HepG2 (cell line): ENCODE data around the gene DIAPH3. TPM values are rescaled to one million over a fixed set of nuclear protein-coding genes. Genes with fewer than 3 reads are reported as not detected.

ENCODE experiments used
- ATAC-seq: fragments of 200-7000 bp; cut with Tn5 transposase; 3 replicates; pipeline ENCODE4 v1.9.1; 2020; ENCODE audit warnings: mild to moderate bottlenecking, moderate library complexity
- BruUV-seq: library from RNA; stranded (reverse); fragments of 400-500 nt; replicated peaks from 2 replicates; lab custom pipeline; 2021; lab: Mats Ljungman, UMichigan
- CTCF ChIA-PET: fragments of 300-600 bp; formaldehyde crosslinking; extraction: SDS; loops from one replicate; lab custom pipeline; 2021; ENCODE audit warnings: low total read pairs, inconsistent platforms, low intra/inter-chr PET ratio; lab: Yijun Ruan, JAX
- POLR2A ChIA-PET: fragments of 350-600 bp; sonication (Branson Sonifier 250); formaldehyde crosslinking; loops from one replicate; lab custom pipeline; 2020; ENCODE audit warnings: antibody characterized with exemption, inconsistent platforms; lab: Yijun Ruan, JAX
- DNase-seq: peaks from one replicate; pipeline ENCODE4 v3.0.0-alpha.2; 2015; ENCODE audit warnings: low spot score
- FAIRE-seq: peaks from 3 replicates; lab custom pipeline; 2011; peaks lifted over from hg19 to GRCh38; lab: Jason Lieb, UNC
- H2AFZ ChIP-seq: one replicate; pipeline ENCODE4 v1.6.1; 2011; ENCODE audit warnings: low read length, inconsistent platforms
- H3K27ac ChIP-seq: fragments of 300-600 bp; 3 replicates; pipeline ENCODE4 v1.8.0; 2011; ENCODE audit warnings: mixed run types, mild to moderate bottlenecking, mixed read lengths, low read length, inconsistent platforms; ENCODE audit not compliant: insufficient read depth; ENCODE audit errors: extremely low read length
- H3K27me3 ChIP-seq, 2 experiments: fragments of 200-600 bp in 1 of 2; 2 replicates in 1 of 2; 3 replicates in 1 of 2; pipeline versions ENCODE4 v1.6.0 to v1.8.0; 2011; ENCODE audit warnings: low read length in 2 of 2, mild to moderate bottlenecking in 2 of 2, moderate library complexity in 2 of 2, inconsistent platforms in 1 of 2; ENCODE audit not compliant: insufficient read depth in 2 of 2, control insufficient read depth in 1 of 2
- H3K36me3 ChIP-seq, 2 experiments: fragments of 200-600 bp in 1 of 2; replicated peaks in 1 of 2; 2 replicates in 1 of 2; 3 replicates in 1 of 2; pipeline versions ENCODE4 v1.5.1 to v1.8.0; 2011; ENCODE audit warnings: low read length in 2 of 2, inconsistent platforms in 1 of 2; ENCODE audit not compliant: insufficient read depth in 2 of 2, control insufficient read depth in 1 of 2
- H3K4me1 ChIP-seq: 2 replicates; pipeline ENCODE4 v1.5.1; 2012; ENCODE audit warnings: low read length, inconsistent platforms; ENCODE audit not compliant: insufficient read depth
- H3K4me2 ChIP-seq: 2 replicates; pipeline ENCODE4 v1.6.0; 2011; ENCODE audit warnings: low read depth, low read length, inconsistent platforms
- H3K4me3 ChIP-seq, 3 experiments: fragments of 200-600 bp in 1 of 3; sonication (generic), shearing (Covaris generic) in 1 of 3; replicated peaks in 1 of 3; 2 replicates each; pipeline ENCODE4 v1.5.1; 2011 to 2016; ENCODE audit warnings: low read length in 3 of 3, inconsistent platforms in 2 of 3, low read depth in 2 of 3, mild to moderate bottlenecking in 2 of 3, control low read depth in 1 of 3, mixed read lengths in 1 of 3; ENCODE audit not compliant: insufficient read depth in 1 of 3
- H3K79me2 ChIP-seq: one replicate; pipeline ENCODE4 v1.6.1; 2011; ENCODE audit warnings: low read length, inconsistent platforms; ENCODE audit not compliant: insufficient read depth
- H3K9ac ChIP-seq: 2 replicates; pipeline ENCODE4 v1.6.0; 2011; ENCODE audit warnings: mild to moderate bottlenecking, low read depth, low read length, inconsistent platforms; ENCODE audit not compliant: insufficient read depth
- H3K9me3 ChIP-seq: 2 replicates; pipeline ENCODE4 v1.5.1; 2012; ENCODE audit warnings: mild to moderate bottlenecking, low read length
- H4K20me1 ChIP-seq: 2 replicates; pipeline ENCODE4 v1.6.0; 2011; ENCODE audit warnings: inconsistent platforms, mild to moderate bottlenecking, low read length, moderate library complexity; ENCODE audit not compliant: insufficient read depth
- EED ChIP-seq: sonication (generic); formaldehyde crosslinking; IDR thresholded peaks from 2 replicates; pipeline ENCODE4 v1.5.0; 2020; ENCODE audit warnings: mild to moderate bottlenecking, missing genetic modification reagents
- FOXP1 ChIP-seq, 2 experiments: fragments of 450-650 bp in 1 of 2; IDR thresholded peaks; 2 replicates each; pipeline ENCODE4 v1.6.1; 2017 to 2018; ENCODE audit warnings: antibody characterized with exemption in 1 of 2
- HNF4A ChIP-seq: sonication (generic); formaldehyde crosslinking; IDR thresholded peaks from 2 replicates; pipeline ENCODE4 v1.4.0; 2020; ENCODE audit warnings: missing genetic modification reagents
- KMT2A ChIP-seq: sonication (generic); formaldehyde crosslinking; IDR thresholded peaks from 2 replicates; pipeline ENCODE4 v1.4.0; 2020; ENCODE audit warnings: missing genetic modification reagents
- MTF1 ChIP-seq: sonication (generic); formaldehyde crosslinking; IDR thresholded peaks from 2 replicates; pipeline ENCODE4 v1.5.0; 2020; ENCODE audit warnings: missing genetic modification reagents
- NRL ChIP-seq: sonication (generic); formaldehyde crosslinking; IDR thresholded peaks from 2 replicates; pipeline ENCODE4 v1.5.0; 2020; ENCODE audit warnings: missing genetic modification reagents, mild to moderate bottlenecking, moderate library complexity, borderline replicate concordance
- PHF21A ChIP-seq: sonication (generic); formaldehyde crosslinking; IDR thresholded peaks from 2 replicates; pipeline ENCODE4 v1.5.0; 2020; ENCODE audit warnings: mild to moderate bottlenecking, missing genetic modification reagents
- RBAK ChIP-seq: sonication (generic); formaldehyde crosslinking; IDR thresholded peaks from 2 replicates; pipeline ENCODE4 v1.5.1; 2020; ENCODE audit warnings: mild to moderate bottlenecking, missing genetic modification reagents
- RFXANK ChIP-seq: IDR thresholded peaks from 2 replicates; pipeline ENCODE4 v1.6.1; 2016
- TOPORS ChIP-seq: sonication (generic); formaldehyde crosslinking; IDR thresholded peaks from 2 replicates; pipeline ENCODE4 v1.8.0; 2023; ENCODE audit warnings: mild to moderate bottlenecking, missing genetic modification reagents
- YEATS4 ChIP-seq: sonication (generic); formaldehyde crosslinking; IDR thresholded peaks from 2 replicates; pipeline ENCODE4 v1.4.0; 2020; ENCODE audit warnings: missing genetic modification reagents, borderline replicate concordance
- ZBTB1 ChIP-seq: sonication (generic); formaldehyde crosslinking; IDR thresholded peaks from 2 replicates; pipeline ENCODE4 v1.4.0; 2020; ENCODE audit warnings: missing genetic modification reagents, borderline replicate concordance
- ZNF331 ChIP-seq: sonication (generic); formaldehyde crosslinking; IDR thresholded peaks from 2 replicates; pipeline ENCODE4 v1.4.0; 2020; ENCODE audit warnings: missing genetic modification reagents
- ZNF432 ChIP-seq: sonication (generic); formaldehyde crosslinking; IDR thresholded peaks from 2 replicates; pipeline ENCODE4 v1.5.0; 2020; ENCODE audit warnings: missing genetic modification reagents, mild to moderate bottlenecking, borderline replicate concordance
- ZNF546 ChIP-seq: sonication (generic); formaldehyde crosslinking; conservative IDR thresholded peaks from 2 replicates; pipeline ENCODE4 v1.8.1; 2023; ENCODE audit warnings: mild to moderate bottlenecking, missing genetic modification reagents
- ZNF549 ChIP-seq: sonication (generic); formaldehyde crosslinking; IDR thresholded peaks from 2 replicates; pipeline ENCODE4 v1.5.0; 2020; ENCODE audit warnings: missing genetic modification reagents
- ZNF574 ChIP-seq: sonication (generic); formaldehyde crosslinking; IDR thresholded peaks from 2 replicates; pipeline ENCODE4 v1.4.0; 2020; ENCODE audit warnings: missing genetic modification reagents
- ZNF841 ChIP-seq: sonication (generic); formaldehyde crosslinking; IDR thresholded peaks from 2 replicates; pipeline ENCODE4 v1.8.1; 2023; ENCODE audit warnings: missing genetic modification reagents, borderline replicate concordance
- WGBS: methylation state at CpG from one replicate; pipeline ENCODE4 v1.1.6; 2017; ENCODE audit warnings: low lambda C conversion rate; 5-methylcytosine and 5-hydroxymethylcytosine counted together
- in situ Hi-C: cut with HindIII; loops from 2 replicates; pipeline ENCODE4 v1.10.0; 2017; ENCODE audit warnings: low pct_unique_long_range_greater_than_20kb; ENCODE audit not compliant: extremely low pct_ligation_motif_present
- intact Hi-C: fragments of 100-400 bp; cut with micrococcal nuclease; formaldehyde crosslinking; loops from one replicate; pipeline ENCODE4 v1.10.0; 2022; ENCODE audit not compliant: unreplicated experiment
- polyA plus RNA-seq, 8 experiments: library from polyadenylated mRNA; depleted of rRNA in 3 of 8; stranded (reverse) in 7 of 8; unstranded in 1 of 8; fragments of >200 nt; fragmentation: Illumina TruSeq in 4 of 8; extraction: Trizol in 4 of 8; gene quantifications; 2 replicates each; pipeline versions ENCODE4 v1.2.1 to v1.2.3, GENCODE V29; 2011 to 2016; ENCODE audit warnings: low read depth in 4 of 8, missing spikeins in 1 of 8, mixed read lengths in 1 of 8; ENCODE audit not compliant: insufficient read depth in 1 of 8
- total RNA-seq, 5 experiments: library from RNA; depleted of rRNA; stranded (reverse); fragments of >200 nt; fragmentation: Illumina TruSeq; extraction: Trizol; gene quantifications; 2 replicates each; pipeline ENCODE4 v1.2.3, GENCODE V29; 2016; ENCODE audit warnings: low read depth in 1 of 5
- TF ChIP-seq, protein P1 (sequence below): sonication (generic); formaldehyde crosslinking; IDR thresholded peaks from 2 replicates; pipeline ENCODE4 v1.5.1; 2020; ENCODE audit warnings: mild to moderate bottlenecking, missing genetic modification reagents, moderate library complexity

Gene DIAPH3
- total and polyA plus RNA-seq, 2 of the 13 experiments (the other 11 are each of a cell fraction or from before 2014, with no cell fraction given): 4.0 to 9.3 TPM

- Histone ChIP-seq H3K4me1 (no peaks in the 10 kb centered on the region), H3K27me3 (no peaks in the 10 kb centered on the region), H2AFZ (no peak overlapping the region), H3K79me2 (no peaks in the 10 kb centered on the region), H3K4me2 (no peak overlapping the region), H3K27ac (no peak overlapping the region), H3K36me3 (no peaks in the 10 kb centered on the region), H3K9me3 (no peaks in the 10 kb centered on the region), H3K4me3 (no peak overlapping the region), H3K9ac (no peak overlapping the region), H4K20me1 (no peaks in the 10 kb centered on the region)
- WGBS: 99% methylated on average over 2 of the region's 2 CpGs
- ChIA-PET POLR2A (no interaction called here), CTCF (no interaction called here)
- intact Hi-C loops (no loop called here), in situ Hi-C loops (no loop called here)
- DNase-seq (no peak), ATAC-seq (no peak), FAIRE-seq (no peak)
- no TSS peak for BruUV-seq
- TF ChIP-seq ZNF841 (CRISPR knock-in tag) (no peak), FOXP1 (IDR thresholded peaks at IDR 0.05) (no peak), FOXP1 (CRISPR knock-in tag; IDR thresholded peaks at IDR 0.05) (no peak), ZNF549 (CRISPR knock-in tag) (no peak), YEATS4 (CRISPR knock-in tag) (no peak), KMT2A (CRISPR knock-in tag) (no peak), PHF21A (no peak), MTF1 (CRISPR knock-in tag) (no peak), HNF4A (CRISPR knock-in tag) (no peak), EED (CRISPR knock-in tag) (no peak), ZNF574 (CRISPR knock-in tag) (no peak), RBAK (CRISPR knock-in tag) (no peak), ZNF331 (CRISPR knock-in tag) (no peak), ZBTB1 (CRISPR knock-in tag) (no peak), RFXANK (no peak), ZNF432 (CRISPR knock-in tag) (no peak), NRL (CRISPR knock-in tag) (no peak), ZNF546 (no peak), TOPORS (CRISPR knock-in tag) (no peak)
- TF ChIP-seq, protein P1, sequence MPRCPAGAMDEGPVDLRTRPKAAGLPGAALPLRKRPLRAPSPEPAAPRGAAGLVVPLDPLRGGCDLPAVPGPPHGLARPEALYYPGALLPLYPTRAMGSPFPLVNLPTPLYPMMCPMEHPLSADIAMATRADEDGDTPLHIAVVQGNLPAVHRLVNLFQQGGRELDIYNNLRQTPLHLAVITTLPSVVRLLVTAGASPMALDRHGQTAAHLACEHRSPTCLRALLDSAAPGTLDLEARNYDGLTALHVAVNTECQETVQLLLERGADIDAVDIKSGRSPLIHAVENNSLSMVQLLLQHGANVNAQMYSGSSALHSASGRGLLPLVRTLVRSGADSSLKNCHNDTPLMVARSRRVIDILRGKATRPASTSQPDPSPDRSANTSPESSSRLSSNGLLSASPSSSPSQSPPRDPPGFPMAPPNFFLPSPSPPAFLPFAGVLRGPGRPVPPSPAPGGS (CRISPR knock-in tag): no peak
Measured at GRCh38 chr13:59877933-59878332, 285.8 kb downstream of the DIAPH3 start.
